ENCODE results near the gene ARRDC4. TPM values are rescaled to one million over a fixed set of nuclear protein-coding genes. Genes with fewer than 3 reads are reported as not detected.
A peak's percentile ranks its signal among the peaks of the same experiment; 100 is the strongest.

Gene ARRDC4
- total and polyA plus RNA-seq, 9 of the 15 experiments (the other 6 are each of a cell fraction or from before 2014, with no cell fraction given), result 4.3 to 16.1 (median 14.4) TPM

- no peak for TF ChIP-seq ZNF184 (CRISPR knock-in tag; IDR thresholded peaks at IDR 0.05)
- TF ChIP-seq CREBBP (IDR thresholded peaks at IDR 0.05; ENCODE audit: low read depth, low read length), result no peak
- TF ChIP-seq HMGXB4 (CRISPR knock-in tag; IDR thresholded peaks at IDR 0.05), result no peak
- no peak for TF ChIP-seq HIVEP1 (CRISPR knock-in tag; IDR thresholded peaks at IDR 0.05)
- no peak for TF ChIP-seq SMARCA5 (IDR thresholded peaks at IDR 0.05)
- peak; percentile 74 for TF ChIP-seq NFE2 (IDR thresholded peaks at IDR 0.05; ENCODE audit: low read depth)
- TF ChIP-seq SRSF1 (IDR thresholded peaks at IDR 0.05; ENCODE audit: low read depth, low read length), result no peak
- peak; percentile 54; the same call in 1 of the 2 replicates for TF ChIP-seq PHF8 (IDR thresholded peaks at IDR 0.05; ENCODE audit: borderline replicate concordance, low read length)
- peak; percentile 77 for TF ChIP-seq ZNF263 (CRISPR knock-in tag; IDR thresholded peaks at IDR 0.05; ENCODE audit: borderline replicate concordance)
- TF ChIP-seq RBM17 (IDR thresholded peaks at IDR 0.05; ENCODE audit: borderline replicate concordance, low read depth, low read length), result no peak
- TF ChIP-seq USF2 (CRISPR knock-in tag; IDR thresholded peaks at IDR 0.05), result 0 out of 2 replicates have a peak, but pooled peaks have one; percentile 1
- TF ChIP-seq ZNF780A (CRISPR knock-in tag; IDR thresholded peaks at IDR 0.05), result no peak
- no peak for TF ChIP-seq NR2C2 (CRISPR knock-in tag; IDR thresholded peaks at IDR 0.05)
- TF ChIP-seq NR2C2 (tag; IDR thresholded peaks at IDR 0.05), result peak; percentile 62
- no peak for TF ChIP-seq RBM25 (IDR thresholded peaks at IDR 0.05; ENCODE audit: low read depth, low read length, severe bottlenecking)
- TF ChIP-seq HMGN3 (IDR thresholded peaks at IDR 0.05; ENCODE audit: borderline replicate concordance, extremely low read depth, insufficient read length, low read depth, low read length), result no peak
- no peak for TF ChIP-seq E2F1 (CRISPR knock-in tag; IDR thresholded peaks at IDR 0.05)
- TF ChIP-seq BRD4 (IDR thresholded peaks at IDR 0.05), result no peak
- TF ChIP-seq STAG1 (CRISPR knock-in tag; IDR thresholded peaks at IDR 0.05; ENCODE audit: borderline replicate concordance), result no peak
- no peak for TF ChIP-seq NR2C1 (IDR thresholded peaks at IDR 0.05)
- TF ChIP-seq NR2C1 (tag; IDR thresholded peaks at IDR 0.05), result 0 out of 2 replicates have a peak, but pooled peaks have one; percentile 22
- peak; percentile 28; the same call in 1 of the 2 replicates for TF ChIP-seq ELF1 (tag; IDR thresholded peaks at IDR 0.05)
Measured at GRCh38 chr15:97961067-97961954, 808 bp downstream of the ARRDC4 start (continued).
